CD4-positive, alpha-beta T cell treated with Interleukin-15 for 4 hours (primary cell): Measurements from ENCODE around the gene FOXC2.

Experiments used
- DNase-seq: peaks from one replicate; pipeline ENCODE4 v3.0.0-alpha.2; 2020; ENCODE audit warnings: low spot score

FOXC2 gene

GRCh38 chr16:86566601-86566965 is at the start of gene FOXC2:
Gene FOXC2 (plus strand): TSS chr16:86566829. CDS start chr16:86567336, 507 bp downstream.
- DNase-seq, result no peak

- no peak for DNase-seq
Observed at GRCh38 chr16:86517033-86517432, 49.6 kb upstream of the FOXC2 start.

GRCh38 chr16:86517652-86518258 is 48.9 kb upstream of the FOXC2 start:
- DNase-seq, result no peak

GRCh38 chr16:86519007-86519648 is 47.5 kb upstream of the FOXC2 start:
- DNase-seq, result no peak

- DNase-seq, result peak; percentile 52
Observed at GRCh38 chr16:86519649-86520316, 46.8 kb upstream of the FOXC2 start.

DNA sequence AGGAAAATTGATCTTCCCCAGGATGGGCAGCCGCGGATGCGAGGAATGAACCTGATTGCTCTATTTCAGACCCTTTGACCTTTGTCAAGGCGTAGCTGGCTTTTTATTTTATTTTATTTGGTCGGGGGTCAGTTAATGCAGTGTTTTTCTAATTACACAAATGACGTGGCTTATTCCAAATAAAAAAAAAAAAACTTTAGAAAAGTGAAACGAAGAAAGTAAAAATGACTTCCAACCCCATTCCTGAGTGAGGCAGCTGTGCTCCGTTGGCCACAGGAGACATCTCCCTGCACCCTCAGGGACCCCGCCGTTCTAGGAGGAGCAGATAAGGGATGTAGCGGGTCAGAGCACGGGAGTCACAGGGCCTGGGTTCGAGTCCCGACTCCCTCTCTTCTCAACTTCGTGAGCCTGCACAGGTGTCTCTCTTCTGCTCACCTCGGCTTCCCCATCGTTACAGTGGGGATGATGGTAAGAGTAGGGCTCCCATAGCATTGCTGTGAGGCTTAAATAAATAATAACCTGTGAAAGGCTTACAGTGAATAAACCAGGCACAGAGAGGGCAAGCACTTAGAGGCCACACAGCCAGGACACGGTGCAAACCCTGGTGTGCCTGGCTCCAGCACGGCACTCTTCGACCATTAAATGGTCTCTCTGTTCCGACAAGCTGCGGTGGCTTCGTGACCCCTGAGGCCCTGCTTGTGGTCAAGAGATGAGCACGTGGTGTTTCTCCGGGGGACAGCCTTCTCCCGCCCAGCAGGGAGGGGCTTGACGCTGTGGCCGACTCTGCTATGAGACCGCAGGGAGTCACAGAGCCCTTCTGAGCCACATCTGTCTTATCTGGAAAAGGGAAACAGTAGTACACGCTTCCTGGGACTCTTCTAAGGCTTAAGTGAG is 46.1 kb upstream of the FOXC2 start:
- no peak for DNase-seq

GRCh38 chr16:86521236-86522197 is 45.1 kb upstream of the FOXC2 start:
- no peak for DNase-seq

DNA sequence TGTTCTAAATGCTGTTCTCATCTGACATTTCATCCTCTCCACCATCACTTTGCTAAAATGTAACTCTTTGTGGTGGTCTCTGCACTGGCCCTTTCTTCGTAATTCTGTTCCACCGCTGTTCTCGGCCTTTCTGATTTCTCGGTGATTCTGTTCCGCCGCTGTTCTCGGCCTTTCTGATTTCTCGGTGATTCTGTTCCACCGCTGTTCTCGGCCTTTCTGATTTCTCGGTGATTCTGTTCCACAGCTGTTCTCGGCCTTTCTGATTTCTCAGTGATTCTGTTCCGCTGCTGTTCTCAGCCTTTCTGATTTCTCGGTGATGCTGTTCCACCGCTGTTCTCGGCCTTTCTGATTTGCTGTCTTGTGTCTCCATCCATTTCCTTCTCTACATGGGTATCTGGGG is 44.0 kb upstream of the FOXC2 start:
- DNase-seq, result no peak

DNA sequence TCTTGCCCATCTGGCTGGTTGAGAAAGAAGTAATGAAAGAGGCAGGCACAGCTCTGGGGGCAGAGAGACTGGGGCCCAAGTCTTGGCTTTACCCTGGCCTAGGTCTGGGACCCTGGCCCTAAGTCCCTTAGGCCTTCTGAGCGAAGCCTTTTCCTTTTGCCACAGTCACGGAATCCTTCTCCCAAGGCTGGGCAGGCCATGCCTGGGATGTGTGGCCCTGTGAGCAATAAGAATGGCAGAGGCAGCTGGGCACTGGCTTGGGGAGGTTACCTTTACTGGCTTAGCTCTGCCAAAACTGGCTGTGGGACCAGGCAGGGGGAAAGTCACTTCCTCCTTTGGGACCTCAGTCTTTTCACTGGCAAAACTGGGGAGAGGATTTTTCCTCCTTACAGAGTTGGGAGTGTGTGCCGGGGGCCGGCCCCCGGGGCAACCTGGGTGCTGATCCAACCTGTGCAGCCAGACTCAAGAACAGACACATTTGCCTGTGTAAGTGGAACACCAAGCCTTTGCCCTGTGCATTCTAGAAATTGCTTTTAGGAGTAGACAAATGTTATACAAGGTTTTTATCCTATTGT is 43.4 kb upstream of the FOXC2 start:
- DNase-seq, result no peak

GRCh38 chr16:86524029-86524428 is 42.6 kb upstream of the FOXC2 start:
- DNase-seq, result no peak

DNA sequence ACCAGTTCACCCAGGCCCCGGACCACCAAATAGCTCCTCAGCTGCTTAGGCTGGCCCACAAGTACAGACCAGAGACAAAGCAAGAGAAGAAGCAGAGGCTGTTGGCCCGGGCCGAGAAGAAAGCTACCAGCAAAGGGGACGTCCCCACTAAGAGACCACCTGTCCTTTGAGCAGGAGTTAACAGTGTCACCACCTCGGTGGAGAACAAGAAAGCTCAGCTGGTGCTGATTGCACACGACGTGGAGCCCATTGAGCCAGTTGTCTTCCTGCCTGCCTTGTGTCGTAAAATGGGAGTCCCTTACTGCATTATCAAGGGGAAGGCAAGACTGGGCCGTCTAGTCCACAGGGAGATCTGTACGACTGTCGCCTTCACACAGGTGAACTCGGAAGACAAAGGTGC is 40.9 kb upstream of the FOXC2 start:
- no peak for DNase-seq

DNA sequence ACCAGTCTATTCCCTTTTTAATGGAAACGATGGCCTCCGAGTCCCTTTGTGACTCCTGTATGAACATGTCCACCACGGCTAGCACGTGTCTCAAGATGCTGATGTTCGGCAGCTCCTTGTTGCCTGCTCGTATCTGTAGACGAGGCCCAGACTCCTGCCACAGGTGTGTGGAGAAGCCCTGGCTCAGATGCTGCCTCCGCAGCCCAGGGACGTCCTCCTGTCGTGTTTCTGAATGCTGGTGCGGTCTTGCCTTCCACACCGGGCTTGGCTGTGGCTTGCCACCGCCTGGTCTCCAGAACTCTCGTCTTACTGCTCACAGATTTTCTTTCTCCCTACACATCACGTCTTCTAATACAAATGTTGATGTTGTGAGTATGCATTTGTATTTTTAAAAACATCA is 39.3 kb upstream of the FOXC2 start:
- DNase-seq, result no peak

DNA sequence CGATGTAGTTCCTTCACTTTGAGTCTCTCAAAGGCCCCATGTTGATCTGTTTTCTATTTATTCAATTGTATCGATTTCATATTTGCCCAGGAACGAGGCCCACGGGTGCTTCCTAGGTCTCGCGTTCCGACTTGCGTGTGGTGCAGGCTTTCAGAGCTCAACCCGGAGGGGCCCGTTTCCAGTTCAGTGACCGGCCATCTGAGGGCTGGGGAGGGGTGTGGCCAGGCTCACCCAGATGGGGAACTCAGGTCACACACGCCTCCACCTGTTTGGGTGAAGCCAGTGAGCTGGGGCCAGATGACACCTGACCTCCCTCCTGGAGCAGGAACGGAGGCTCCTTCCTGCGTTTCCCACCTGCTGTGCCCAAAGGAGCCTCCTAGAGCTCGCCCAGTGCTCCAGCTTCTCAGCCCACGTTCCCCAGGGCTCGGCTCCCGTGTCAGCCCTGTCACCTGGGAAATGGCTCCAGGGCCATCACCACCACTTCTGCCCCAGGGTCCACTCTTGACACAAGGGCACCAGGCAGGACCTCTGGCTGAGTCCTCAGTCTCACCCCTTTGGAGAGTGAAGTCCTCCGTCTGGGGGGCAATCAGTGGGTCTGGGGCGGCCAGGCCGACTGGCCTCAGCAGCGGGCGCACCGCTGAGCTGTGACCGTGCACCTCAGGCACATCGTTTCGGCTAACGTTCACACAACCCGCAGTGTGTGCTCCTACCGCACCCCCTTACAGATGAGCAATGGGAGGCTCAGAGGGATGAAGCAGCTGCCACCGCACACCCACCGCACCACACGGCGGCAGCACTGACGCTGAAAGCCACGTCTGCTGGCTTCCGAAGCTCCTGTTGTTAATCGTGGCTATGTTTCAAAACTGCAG is 38.3 kb upstream of the FOXC2 start:
- no peak for DNase-seq

DNA sequence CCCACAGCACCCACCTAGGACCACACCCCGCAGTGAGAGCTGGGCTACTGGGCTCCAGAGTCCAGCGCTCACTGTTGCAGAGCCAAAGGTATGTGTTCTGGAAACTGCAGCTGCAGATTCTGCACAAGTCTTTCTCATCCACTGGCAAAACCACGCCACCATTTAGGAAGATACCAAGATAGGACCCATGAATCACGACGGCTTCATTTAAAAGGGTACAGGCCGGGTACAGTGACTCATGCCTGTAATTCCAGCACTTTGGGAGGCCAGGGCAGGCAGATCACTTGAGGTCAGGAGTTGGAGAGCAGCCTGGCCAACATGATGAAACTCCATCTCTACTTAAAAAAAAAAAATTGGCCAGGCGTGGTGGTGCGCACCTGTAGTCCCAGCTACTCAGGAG is 37.5 kb upstream of the FOXC2 start:
- no peak for DNase-seq

DNA sequence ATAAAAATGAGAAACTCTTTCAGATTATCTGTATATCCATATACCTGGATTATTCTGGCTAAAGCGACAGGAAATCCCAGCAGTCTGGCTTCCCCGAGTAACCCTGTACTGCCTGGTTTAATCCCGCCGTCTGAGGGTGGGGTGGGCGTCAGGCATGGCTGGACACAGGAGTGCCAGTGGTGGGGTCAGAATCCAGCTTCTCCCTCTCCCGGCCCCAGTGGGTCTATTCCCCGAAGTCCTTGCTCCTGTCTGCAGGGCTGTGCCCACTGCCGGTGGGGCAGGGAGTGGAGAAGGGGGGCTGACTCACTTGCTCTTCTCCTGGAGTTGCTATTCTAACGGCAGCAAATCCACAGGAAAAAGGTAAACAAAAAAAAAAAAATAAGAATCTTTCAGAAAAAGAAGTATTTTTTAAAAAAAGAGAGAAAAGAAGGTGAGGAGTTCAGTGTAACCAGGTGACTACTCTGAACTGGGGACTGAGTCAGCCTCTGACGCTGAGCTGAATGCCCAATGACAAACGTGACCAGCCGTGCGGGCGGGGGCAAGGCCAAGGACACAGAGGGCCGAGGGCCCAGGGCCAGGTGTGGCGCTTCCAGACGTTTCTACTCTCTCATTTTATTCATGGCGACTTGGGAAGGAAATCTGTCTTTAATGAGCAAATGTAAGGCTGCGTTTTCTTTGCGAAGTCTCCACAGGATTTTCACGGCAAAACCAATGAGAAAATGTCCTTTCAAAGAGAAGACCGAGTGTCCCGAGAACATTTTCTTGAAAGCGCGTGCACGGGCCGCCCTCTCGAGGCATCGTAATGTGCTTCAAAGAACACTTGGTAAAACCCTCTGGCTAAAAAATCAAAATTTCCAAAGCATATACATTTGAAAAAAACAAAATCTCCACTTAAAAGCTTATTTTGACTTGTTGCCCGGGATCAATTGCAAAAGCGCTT is 36.1 kb upstream of the FOXC2 start:
- DNase-seq, result no peak

DNA sequence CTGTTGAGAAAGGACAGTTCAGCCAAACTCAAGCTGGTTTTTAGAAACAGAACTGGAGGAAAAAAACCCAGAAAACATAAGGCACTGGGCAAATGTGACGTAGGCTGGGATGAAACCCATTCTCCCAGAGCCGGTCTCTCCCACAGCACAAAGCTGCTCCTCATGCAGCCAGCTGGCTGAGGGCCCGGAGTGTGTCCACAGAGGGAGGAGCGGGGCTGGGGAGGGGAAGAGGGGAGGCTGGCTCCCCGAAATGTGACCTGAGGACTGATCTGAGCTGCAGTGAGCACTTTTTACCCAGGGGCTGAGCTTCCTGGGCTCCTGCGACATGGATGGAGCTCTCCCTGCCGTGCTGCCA is 35.5 kb upstream of the FOXC2 start:
- no peak for DNase-seq

DNA sequence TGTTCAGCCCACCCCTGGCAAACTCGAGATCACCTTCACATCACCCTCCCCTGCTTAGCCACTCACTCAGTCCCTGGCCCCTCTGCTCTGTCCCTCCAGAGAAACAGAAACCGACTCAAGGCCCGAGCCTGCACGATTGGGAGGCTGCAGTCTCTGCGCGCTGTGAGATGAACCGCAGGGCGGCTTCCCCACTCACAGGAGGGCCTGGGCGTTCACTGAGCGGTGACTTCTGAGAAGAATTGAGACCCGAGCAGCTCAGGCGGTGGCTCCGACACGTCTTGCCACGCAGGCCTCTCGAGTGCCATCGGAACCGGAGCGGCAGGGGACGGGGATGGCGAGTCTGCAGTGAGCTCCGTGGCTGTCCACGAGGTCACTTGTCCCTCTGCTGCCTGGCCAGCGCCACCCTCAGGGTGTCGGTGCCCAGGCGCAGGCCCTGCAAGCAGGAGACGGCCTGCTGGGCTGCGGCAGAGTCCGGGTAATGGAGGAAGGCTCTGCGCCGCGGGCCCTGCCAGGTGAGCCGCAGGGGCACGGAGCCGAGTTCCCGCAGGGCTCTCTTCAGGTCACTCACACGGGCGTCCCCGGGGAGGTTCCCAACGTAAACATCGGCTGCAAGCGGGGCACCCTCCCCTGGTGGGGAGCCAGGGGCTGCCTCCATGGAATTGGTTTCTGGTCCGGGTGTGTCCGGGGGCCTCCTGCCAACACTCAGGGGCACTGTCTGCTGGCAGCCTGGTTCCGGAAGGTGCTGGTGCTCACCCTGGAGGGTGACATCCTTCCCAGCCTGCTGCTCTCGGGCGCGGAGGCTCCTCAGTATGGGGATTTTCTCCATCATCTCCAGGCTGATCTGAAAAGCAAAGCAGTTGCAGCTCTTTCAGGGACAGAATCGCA is 34.7 kb upstream of the FOXC2 start:
- DNase-seq, result no peak

DNA sequence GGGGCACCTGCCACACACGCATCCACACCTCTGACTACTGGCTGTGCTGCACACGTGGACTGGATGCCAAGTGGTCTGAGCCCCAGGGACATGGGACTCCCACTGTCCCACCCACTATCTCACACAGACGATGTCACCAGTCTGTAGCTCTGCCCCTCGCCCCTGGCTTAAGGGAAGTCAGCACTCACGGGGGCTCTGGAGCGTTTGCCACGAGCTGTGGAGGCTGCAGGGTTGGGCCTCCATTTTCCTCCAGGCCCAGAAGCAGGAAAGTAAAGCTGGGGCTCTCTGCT is 34.2 kb upstream of the FOXC2 start:
- DNase-seq, result no peak
